A549 treated with Mapracorat at 1 μM for 4 hours (cell line): ENCODE results near the gene ELF5. TPM values are rescaled to one million over a fixed set of nuclear protein-coding genes. Genes with fewer than 3 reads are reported as not detected.

ENCODE experiments used
- total RNA-seq: library from RNA; stranded (reverse); fragments of 200-300 nt; extraction: Qiagen RNA extraction; gene quantifications from 5 replicates; pipeline ENCODE4 v1.2.3, GENCODE V29; 2022

The ELF5 gene
- total RNA-seq = not detected in 5 replicates

GRCh38 chr11:34513682-34514449 is at the start of gene ELF5:
Gene ELF5 (minus strand): TSS chr11:34513794. CDS start chr11:34505749, 8,045 bp downstream.

DNA sequence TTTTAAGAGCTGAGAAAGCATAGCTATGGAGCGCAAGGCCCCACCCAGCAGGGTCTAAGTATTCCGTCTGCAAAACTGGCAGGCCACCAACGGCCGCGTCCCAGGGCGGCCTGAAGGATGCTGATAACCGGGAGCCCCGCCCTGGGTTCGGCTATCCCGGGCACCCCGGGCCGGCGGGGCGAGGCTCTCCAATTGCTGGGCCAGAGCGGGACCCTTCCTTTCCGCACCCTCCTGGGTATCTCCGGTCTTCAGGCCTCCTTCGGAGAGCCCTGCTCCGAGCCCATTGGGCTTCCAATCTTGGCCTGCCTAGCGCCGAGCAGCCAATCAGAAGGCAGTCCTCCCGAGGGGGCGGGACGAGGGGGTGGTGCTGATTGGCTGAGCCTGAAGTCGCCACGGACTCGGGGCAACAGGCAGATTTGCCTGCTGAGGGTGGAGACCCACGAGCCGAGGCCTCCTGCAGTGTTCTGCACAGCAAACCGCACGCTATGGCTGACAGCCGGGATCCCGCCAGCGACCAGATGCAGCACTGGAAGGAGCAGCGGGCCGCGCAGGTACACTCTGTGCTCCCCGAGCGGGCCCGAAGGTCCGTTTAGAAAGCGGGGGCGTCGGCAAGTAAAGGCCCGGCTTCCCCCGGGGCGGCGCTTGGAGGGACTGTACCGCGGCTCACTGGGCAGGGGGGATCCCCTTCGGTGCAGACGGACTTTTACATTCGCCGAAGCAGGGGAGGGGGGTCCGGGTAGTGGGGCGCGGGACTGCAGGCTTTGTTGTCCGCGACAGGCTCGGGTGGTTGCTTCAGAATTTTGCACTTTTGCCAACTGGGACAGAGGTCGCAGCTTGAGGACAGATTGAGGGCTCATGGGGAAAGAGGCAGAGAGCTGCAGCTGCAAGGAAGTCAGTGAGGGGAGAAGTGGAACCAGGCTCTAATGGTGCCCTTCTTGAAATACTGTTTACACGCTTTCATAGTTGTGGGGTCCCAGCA is 74.8 kb downstream of the ELF5 start, which contains the start of gene CAT:
TSS of gene CAT (plus strand) at position 406 of the 979 bp plus-strand sequence. CDS start at position 486, 80 bp downstream.

Other genes starting within 250 kb of the ELF5 start
- gene ABTB2, start 155.8 kb downstream of the ELF5 start, total RNA-seq = 28.4 to 45.9 TPM (median 38.6 TPM) in 5 replicates
- gene CAT, start 74.9 kb downstream of the ELF5 start, total RNA-seq = 32.8 to 39.2 TPM (median 38.9 TPM) in 5 replicates
- 0.92 to 1.4 TPM (median 0.95 TPM) in 5 replicates for gene EHF, start 107.3 kb upstream of the ELF5 start, total RNA-seq